ENCODE results near the gene PLCB1. TPM values are rescaled to one million over a fixed set of nuclear protein-coding genes. Genes with fewer than 3 reads are reported as not detected.
A peak's percentile ranks its signal among the peaks of the same experiment; 100 is the strongest.

Gene PLCB1
- total RNA-seq, 2 donors from 2014 or later, result 3.2 to 3.4 TPM

DNA sequence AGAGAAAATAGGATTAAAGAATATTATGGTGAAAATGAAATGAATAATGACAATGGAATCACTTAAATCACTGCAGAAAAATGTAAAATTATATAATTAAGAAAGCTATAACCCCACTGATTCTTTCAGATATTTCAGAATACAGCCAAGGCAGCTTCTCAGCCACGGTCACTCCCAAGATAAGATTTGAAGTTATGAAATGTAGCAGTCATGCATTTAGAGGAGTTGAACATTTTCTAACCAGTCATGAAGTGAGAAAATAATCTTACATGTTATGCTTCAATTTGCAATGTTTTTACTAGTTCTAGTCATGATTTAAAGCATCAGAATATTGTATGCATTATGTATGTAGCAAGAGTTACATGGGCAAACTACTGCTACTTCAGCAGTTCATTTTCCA lies 13.3 kb upstream of the PLCB1 start:
- no peaks in the 10 kb centered on the region for H3K9me3 Mint-ChIP-seq
- H3K4me3 Mint-ChIP-seq, result no peak overlapping the region
- DNase-seq (no peak), ATAC-seq (replicated peaks in 1 of 2) (no peak)
- H3K27ac Mint-ChIP-seq, result no peak overlapping the region
- H3K27me3 Mint-ChIP-seq (ENCODE audit: low read depth), result peaks cover 25% of the 10 kb centered on the region
- no peaks in the 10 kb centered on the region for H3K4me1 Mint-ChIP-seq (ENCODE audit: low read depth)
- H3K36me3 Mint-ChIP-seq (ENCODE audit: insufficient read depth in 2 of 2), result no peaks in the 10 kb centered on the region

DNA sequence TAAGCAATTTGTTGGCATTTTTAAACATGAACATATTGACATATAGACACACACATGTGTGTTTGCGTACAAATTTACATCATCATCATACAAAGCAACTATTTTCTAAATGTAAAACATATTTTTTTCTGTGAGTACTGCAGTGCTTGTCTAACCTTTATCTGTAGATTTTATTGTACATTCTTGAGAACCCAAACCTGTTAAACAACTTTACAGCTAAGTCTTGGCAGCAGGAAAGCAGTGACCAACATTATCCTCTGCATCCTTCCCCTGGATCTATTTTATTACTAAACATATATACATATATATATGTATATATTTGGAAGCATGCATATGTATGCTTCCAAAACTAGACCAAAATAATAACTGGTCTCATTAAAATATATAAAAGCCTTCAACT lies 10.4 kb upstream of the PLCB1 start:
- no peak overlapping the region for H3K27ac Mint-ChIP-seq
- no peaks in the 10 kb centered on the region for H3K9me3 Mint-ChIP-seq
- no peak for DNase-seq
- H3K4me1 Mint-ChIP-seq (ENCODE audit: low read depth), result no peaks in the 10 kb centered on the region
- no peaks in the 10 kb centered on the region for H3K36me3 Mint-ChIP-seq (ENCODE audit: insufficient read depth in 2 of 2)
- no peak overlapping the region for H3K4me3 Mint-ChIP-seq
- peaks cover 34% of the 10 kb centered on the region for H3K27me3 Mint-ChIP-seq (ENCODE audit: low read depth)
- no peak for ATAC-seq (replicated peaks in 1 of 2)

DNA sequence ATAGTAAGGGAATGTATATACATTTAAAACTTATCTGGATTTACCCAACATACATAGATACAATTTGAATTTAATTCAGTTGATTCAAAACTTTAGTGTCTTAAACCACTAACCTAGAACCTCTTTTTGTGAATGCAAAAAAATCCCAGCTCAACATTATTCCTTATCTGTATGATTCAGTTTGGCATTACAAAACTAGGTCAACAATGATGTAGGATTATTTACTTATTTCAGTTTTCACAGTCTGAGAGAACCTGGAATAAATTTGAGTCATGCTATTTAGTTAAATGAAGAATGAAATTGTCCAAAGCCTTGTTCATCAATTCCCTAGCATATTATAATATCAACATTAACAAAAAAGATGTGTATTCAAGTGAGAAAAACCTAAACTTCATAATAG lies 7.4 kb upstream of the PLCB1 start:
- Mint-ChIP-seq H3K9me3 (no peaks in the 10 kb centered on the region), H3K4me3 (no peak overlapping the region), H3K4me1 (ENCODE audit: low read depth) (peaks cover 16% of the 10 kb centered on the region), H3K36me3 (ENCODE audit: insufficient read depth in 2 of 2) (no peaks in the 10 kb centered on the region), H3K27me3 (ENCODE audit: low read depth) (peaks cover 39% of the 10 kb centered on the region), H3K27ac (no peak overlapping the region)
- ATAC-seq (replicated peaks in 1 of 2) (no peak), DNase-seq (no peak)

DNA sequence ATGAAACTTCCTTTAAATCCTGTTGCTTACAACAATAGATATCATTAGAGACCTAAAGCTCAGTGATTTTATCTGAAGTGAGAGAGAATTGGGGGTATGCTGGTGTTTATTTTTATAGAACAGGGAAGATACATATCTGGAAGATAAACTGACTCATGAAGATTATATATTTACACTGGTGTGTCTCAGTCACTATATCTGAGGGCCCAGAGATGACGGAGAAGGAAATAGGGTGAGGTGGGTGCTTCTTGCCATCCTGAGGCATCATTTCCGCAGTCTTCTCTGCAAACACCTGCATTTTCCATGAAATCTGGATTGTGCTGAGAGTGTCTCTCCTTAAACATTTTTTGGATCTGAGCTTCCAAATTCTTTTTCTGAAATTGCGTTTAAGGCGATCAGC lies 5.9 kb upstream of the PLCB1 start:
- Mint-ChIP-seq H3K4me1 (ENCODE audit: low read depth) (peaks cover 16% of the 10 kb centered on the region), H3K27me3 (ENCODE audit: low read depth) (peaks cover 37% of the 10 kb centered on the region), H3K27ac (no peak overlapping the region), H3K9me3 (no peaks in the 10 kb centered on the region), H3K4me3 (no peak overlapping the region), H3K36me3 (ENCODE audit: insufficient read depth in 2 of 2) (no peaks in the 10 kb centered on the region)
- ATAC-seq (replicated peaks in 1 of 2) (no peak), DNase-seq (no peak)

DNA sequence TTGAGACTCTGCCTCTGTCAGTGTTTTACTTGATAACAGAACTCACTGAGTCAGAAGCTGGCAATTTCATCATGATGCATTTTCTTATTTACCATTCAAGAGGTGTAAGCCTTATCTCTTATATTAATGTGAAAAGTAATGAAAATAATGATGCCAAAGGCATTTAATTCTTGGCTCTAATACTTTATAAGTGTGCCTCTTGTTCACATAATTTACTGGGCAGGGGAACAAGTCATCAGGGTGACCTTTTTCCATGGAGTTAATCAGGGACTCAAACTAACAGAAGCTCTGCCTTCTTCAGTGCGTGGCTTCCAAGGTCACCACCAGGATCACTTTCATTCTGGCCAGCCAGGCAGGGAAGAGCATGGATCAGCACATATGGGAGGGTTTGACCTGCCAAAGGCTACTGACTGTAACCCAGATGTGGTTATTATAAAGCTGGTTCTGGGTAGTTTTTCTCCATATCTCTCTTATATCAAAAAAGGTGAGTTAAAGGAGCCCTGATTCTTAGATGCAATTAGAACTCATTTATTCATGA lies 5.2 kb upstream of the PLCB1 start:
- Mint-ChIP-seq H3K4me3 (no peak overlapping the region), H3K27me3 (ENCODE audit: low read depth) (peaks cover 43% of the 10 kb centered on the region), H3K27ac (no peak overlapping the region), H3K9me3 (no peaks in the 10 kb centered on the region), H3K4me1 (ENCODE audit: low read depth) (peaks cover 21% of the 10 kb centered on the region), H3K36me3 (ENCODE audit: insufficient read depth in 2 of 2) (no peaks in the 10 kb centered on the region)
- DNase-seq, result no peak
- ATAC-seq (replicated peaks in 1 of 2), result no peak

DNA sequence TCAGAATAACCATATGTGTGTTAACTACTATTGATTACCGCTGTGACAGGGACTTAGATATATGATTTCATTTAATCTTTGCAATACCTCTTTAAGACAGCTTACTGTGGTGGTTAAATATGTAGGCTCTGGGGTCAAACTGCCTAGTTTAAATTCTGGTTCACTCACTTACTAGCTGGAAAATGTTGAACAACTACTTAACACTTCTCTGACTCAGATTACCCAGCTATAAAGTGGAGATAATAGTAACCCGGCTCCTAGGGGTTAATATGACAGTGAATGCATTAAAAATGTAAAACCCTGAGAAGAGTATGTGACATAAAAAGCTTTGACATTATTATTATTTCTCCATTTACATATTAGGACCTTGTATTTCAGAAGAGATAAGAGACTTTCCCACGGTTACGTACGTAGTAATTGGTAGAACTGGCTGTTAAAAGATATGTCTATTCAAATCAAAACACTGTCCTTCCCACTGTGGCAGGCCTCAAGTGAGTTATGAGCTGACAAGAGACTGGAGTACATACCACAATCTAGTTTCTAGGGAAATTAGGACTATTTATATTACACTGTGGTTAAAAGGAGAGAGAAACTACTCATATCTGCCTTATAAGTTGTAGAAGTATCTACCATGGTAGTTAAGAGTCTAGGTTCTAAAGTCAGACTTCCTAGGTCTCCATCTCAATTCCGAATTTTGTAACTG lies 4.4 kb upstream of the PLCB1 start:
- Mint-ChIP-seq H3K27me3 (ENCODE audit: low read depth) (peaks cover 44% of the 10 kb centered on the region), H3K4me1 (ENCODE audit: low read depth) (peaks cover 22% of the 10 kb centered on the region), H3K9me3 (no peaks in the 10 kb centered on the region), H3K36me3 (ENCODE audit: insufficient read depth in 2 of 2) (no peaks in the 10 kb centered on the region), H3K4me3 (peak overlapping the region in 1 of 2 donors; percentile 32), H3K27ac (no peak overlapping the region)
- peak; percentile 24 to 47 for ATAC-seq (replicated peaks in 1 of 2)
- peak; percentile 16 to 21 for DNase-seq

DNA sequence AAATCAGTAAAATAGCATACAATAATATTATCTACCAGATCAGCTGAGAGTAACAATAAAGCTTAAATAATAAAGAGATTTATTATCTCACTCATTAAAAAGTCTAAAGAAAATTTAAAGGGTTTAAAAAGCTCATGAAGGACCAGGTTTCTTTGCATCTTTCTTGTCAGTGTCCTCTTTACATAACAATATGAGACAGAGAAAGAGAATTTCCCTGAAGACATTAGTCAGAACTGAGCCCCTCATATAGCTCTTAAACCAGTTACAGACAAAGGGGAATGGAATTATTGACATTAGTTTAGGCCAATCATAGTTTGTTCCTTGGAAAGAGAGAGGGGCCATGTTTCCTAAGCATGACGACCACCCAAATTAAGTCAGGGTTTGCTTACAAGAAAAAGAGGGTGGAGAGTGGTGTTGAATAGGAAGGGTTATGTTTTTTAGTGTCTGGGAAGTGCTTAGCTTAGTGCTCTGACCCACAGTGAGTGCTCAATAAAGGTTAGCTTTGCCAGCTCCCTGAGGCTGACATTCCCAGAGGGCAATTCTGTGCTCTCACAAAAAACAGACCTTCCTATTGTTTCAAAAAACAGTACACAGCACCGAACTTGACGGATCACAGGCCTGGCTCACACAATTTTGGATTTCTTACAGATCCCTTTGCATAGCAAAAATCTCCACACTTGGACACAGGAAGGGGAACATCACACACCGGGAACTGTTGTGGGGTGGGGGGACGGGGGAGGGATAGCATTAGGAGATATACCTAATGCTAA lies 3.6 kb upstream of the PLCB1 start:
- Mint-ChIP-seq H3K27ac (no peak overlapping the region), H3K27me3 (ENCODE audit: low read depth) (peaks cover 44% of the 10 kb centered on the region), H3K9me3 (no peaks in the 10 kb centered on the region), H3K36me3 (ENCODE audit: insufficient read depth in 2 of 2) (no peaks in the 10 kb centered on the region), H3K4me3 (no peak overlapping the region), H3K4me1 (ENCODE audit: low read depth) (peaks cover 22% of the 10 kb centered on the region)
- ATAC-seq (replicated peaks in 1 of 2) (no peak), DNase-seq (no peak)

DNA sequence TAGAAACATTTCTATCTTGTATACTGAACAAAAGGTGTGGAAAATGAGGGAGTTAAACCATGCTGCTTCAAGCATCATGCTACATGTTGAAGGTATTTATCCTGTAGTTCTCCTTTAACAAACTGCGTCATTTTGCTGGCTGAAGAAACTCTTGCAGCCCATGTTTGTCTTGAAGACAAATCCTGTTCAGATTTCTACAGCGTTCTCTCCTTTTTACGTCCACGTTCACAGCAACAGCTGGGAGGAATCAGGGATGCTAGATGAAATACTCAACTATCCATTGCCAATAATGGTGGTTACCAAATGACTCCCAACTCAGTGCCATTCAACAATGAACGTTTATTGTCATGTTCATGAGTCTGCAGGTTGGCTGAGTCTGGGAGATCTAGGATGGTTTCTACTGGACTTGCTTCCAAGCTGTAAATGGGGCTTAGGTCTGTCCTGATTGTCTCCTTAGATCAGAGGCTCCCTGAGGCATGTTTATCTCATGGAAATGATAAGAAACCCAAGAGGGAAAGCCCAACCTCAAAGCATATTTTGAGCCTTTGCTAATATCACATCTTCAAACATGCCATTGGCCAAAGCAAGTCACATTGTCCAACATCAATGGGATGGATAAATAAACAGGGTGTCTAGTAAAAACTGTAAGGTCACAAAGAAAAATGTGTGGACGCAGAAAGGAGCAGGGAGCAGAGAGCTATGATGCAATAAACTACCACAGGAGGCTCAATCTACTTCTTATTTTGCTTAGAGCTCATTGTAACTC lies 2.7 kb upstream of the PLCB1 start:
- DNase-seq (no peak), ATAC-seq (replicated peaks in 1 of 2) (no peak)
- H3K27ac Mint-ChIP-seq, result no peak overlapping the region
- no peaks in the 10 kb centered on the region for H3K9me3 Mint-ChIP-seq
- H3K4me3 Mint-ChIP-seq, result no peak overlapping the region
- no peaks in the 10 kb centered on the region for H3K36me3 Mint-ChIP-seq (ENCODE audit: insufficient read depth in 2 of 2)
- peaks cover 51% of the 10 kb centered on the region for H3K27me3 Mint-ChIP-seq (ENCODE audit: low read depth)
- H3K4me1 Mint-ChIP-seq (ENCODE audit: low read depth), result peaks cover 30% of the 10 kb centered on the region

DNA sequence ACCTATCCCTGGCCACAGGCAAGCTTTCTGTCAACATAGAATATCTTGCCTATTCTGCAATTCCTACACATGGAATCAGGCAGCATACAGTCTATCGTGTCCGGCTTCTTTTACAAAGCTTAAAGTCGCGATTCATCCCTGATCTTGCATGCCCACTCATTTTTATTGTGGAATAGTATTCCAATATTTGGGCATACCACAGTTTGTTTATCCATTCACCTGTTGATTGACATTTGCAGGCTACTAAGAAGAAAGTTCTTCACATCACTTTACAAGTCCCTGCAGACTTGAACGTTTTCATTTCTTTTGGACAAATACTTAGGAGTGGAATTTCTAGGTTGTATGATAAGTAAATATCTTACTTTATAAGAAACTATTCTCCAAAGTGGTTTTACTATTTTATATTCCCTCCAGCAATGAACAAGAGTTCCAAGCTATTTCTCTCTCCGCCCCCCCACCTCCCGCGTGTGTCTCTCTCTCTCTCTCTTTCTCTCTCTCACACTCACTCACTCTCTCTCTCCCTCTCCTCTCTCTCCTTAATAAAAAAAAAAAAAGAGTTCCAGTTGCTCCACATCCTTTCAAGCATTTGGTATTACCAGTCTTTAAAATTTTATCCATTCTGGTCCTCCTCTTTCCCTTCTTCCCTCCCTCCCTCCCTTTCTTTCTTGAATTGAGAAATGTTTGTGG lies 1.1 kb upstream of the PLCB1 start:
- DNase-seq, result no peak
- ATAC-seq (replicated peaks in 1 of 2), result no peak
- Mint-ChIP-seq H3K27ac (no peak overlapping the region), H3K9me3 (no peaks in the 10 kb centered on the region), H3K4me1 (ENCODE audit: low read depth) (peaks cover 30% of the 10 kb centered on the region), H3K4me3 (peak overlapping the region in 1 of 2 donors; percentile 83), H3K27me3 (ENCODE audit: low read depth) (peaks cover 52% of the 10 kb centered on the region), H3K36me3 (ENCODE audit: insufficient read depth in 2 of 2) (no peaks in the 10 kb centered on the region)

DNA sequence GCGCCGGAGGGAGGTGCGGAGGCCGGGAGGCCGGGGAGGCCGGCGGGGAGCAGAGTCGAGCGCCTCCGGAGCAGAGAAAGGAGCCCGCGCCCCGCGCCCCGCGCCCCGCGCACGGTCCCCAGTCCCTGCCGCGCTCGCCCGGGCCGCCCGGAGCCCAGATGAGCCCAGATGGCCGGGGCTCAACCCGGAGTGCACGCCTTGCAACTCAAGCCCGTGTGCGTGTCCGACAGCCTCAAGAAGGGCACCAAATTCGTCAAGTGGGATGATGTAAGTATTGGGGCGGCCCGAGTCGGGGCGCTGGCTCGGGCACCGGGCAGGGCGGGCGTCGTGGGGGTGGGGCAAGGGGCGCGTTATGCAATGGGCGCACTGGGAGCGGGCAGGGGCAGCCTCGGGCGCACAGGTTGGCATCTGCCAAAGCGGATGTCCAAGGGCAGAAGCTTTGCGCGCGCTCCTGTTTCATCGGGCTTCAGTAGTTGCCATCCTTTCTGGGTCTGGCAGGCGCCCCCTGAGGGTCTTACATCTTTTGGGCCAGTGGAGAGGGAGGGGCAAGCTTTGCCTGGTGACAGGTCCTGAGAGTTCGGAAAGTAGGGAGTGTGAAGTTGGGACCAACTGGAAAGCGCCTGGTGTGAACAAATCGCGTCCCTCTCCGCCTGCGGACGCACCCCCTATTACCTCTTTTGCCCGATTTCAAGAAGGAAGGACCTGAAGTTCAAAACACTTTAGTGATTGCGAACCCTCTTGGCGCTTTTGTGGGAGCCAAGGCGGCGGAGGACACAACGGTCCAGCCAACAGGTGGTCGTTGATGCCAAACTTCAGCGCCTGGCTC lies 631 bp downstream of the PLCB1 start:
- peak in 1 of 2 donors; percentile 21 for ATAC-seq (replicated peaks in 1 of 2)
- H3K27me3 Mint-ChIP-seq (ENCODE audit: low read depth), result peaks cover 49% of the 10 kb centered on the region
- H3K36me3 Mint-ChIP-seq (ENCODE audit: insufficient read depth in 2 of 2), result no peaks in the 10 kb centered on the region
- H3K4me1 Mint-ChIP-seq (ENCODE audit: low read depth), result peaks cover 20% of the 10 kb centered on the region
- peak overlapping the region; percentile 83 for H3K4me3 Mint-ChIP-seq
- DNase-seq, result peak; percentile 24 to 30
- no peak overlapping the region for H3K27ac Mint-ChIP-seq
- no peaks in the 10 kb centered on the region for H3K9me3 Mint-ChIP-seq

DNA sequence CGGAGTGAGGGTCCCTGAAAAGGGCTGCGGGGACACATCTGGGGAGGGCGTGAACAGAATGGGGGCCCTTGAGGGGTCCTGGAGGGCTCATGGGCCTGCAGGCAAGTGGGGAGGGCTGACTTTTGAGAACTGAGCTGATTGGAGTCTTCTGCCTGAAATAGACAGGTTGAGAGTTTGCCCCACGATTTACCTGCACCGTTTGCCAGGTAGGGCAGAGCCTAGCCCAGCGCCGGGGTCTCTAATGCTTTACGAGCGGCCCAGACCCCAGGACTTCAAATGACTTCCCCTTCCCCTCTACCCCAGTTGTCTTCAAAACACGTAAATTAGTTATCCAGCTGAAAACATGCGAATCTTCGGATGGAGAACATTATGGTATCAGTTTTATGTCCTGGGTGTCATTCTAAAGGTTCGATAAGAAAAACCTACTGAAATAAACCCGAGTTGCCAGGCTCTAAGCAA lies 1.3 kb downstream of the PLCB1 start:
- H3K4me1 Mint-ChIP-seq (ENCODE audit: low read depth), result peaks cover 15% of the 10 kb centered on the region
- no peaks in the 10 kb centered on the region for H3K9me3 Mint-ChIP-seq
- no peaks in the 10 kb centered on the region for H3K36me3 Mint-ChIP-seq (ENCODE audit: insufficient read depth in 2 of 2)
- H3K27ac Mint-ChIP-seq, result no peak overlapping the region
- H3K4me3 Mint-ChIP-seq, result peak overlapping the region; percentile 83
- ATAC-seq (replicated peaks in 1 of 2) (no peak), DNase-seq (no peak)
- H3K27me3 Mint-ChIP-seq (ENCODE audit: low read depth), result peaks cover 49% of the 10 kb centered on the region

DNA sequence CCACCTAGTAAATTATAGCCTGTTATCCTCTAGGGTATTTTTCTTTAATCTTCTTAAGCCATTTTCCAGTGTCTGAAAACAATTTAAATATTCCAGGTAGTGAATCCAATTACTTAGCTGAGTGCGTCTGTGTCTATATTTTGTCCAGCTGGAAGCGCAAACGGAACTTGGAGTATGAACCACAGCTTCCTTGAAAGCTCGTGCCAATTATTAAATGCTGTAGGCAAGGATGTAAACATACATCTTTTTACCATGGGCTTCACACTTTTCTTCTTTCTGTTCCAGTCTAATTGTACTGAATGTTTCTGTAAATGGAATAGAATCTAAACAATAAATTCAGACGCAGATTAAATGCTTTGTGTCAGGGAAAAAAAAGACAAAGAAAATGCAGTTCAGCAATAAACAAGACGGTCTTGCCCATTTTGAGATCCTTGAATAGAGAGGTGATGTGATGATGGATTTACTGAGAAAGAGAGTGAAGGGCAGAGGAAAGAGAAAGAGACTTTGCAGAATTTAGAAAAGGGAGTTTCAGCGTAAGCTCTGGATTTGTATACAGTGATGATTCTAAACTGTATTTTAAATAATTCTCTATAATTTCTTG lies 1.9 kb downstream of the PLCB1 start:
- Mint-ChIP-seq H3K9me3 (no peaks in the 10 kb centered on the region), H3K4me3 (peak overlapping the region in 1 of 2 donors; percentile 83), H3K36me3 (ENCODE audit: insufficient read depth in 2 of 2) (no peaks in the 10 kb centered on the region), H3K27me3 (ENCODE audit: low read depth) (peaks cover 49% of the 10 kb centered on the region), H3K27ac (no peak overlapping the region), H3K4me1 (ENCODE audit: low read depth) (peaks cover 15% of the 10 kb centered on the region)
- DNase-seq, result no peak
- no peak for ATAC-seq (replicated peaks in 1 of 2)

All from activated T-cell treated with anti-CD3 and anti-CD28 coated beads, Interleukin-2, amount 50 U/mL, for 72 hours (primary cell).